Neural progenitor cell (in vitro differentiated cells): ENCODE measurements around the gene GIMAP4.
"Not testable (repeated sequence)": the region's sequence is repeated elsewhere in the genome, so short reads cannot be mapped to it uniquely, and the experiment has no call there.

ENCODE experiments used
- CTCF ChIP-seq: fragments of 200-600 bp; sonication (generic); IDR thresholded peaks from 2 replicates; pipeline ENCODE4 v1.5.1; 2017; ENCODE audit warnings: antibody characterized with exemption, mild to moderate bottlenecking
- EZH2 ChIP-seq: fragments of 200-600 bp; sonication (generic); IDR thresholded peaks from 2 replicates; pipeline ENCODE4 v1.6.1; 2017; ENCODE audit warnings: antibody characterized with exemption, mild to moderate bottlenecking, moderate library complexity
- EZH2phosphoT487 ChIP-seq: fragments of 200-600 bp; sonication (generic); IDR thresholded peaks from 2 replicates; pipeline ENCODE4 v1.6.1; 2017; ENCODE audit warnings: antibody characterized with exemption

DNA sequence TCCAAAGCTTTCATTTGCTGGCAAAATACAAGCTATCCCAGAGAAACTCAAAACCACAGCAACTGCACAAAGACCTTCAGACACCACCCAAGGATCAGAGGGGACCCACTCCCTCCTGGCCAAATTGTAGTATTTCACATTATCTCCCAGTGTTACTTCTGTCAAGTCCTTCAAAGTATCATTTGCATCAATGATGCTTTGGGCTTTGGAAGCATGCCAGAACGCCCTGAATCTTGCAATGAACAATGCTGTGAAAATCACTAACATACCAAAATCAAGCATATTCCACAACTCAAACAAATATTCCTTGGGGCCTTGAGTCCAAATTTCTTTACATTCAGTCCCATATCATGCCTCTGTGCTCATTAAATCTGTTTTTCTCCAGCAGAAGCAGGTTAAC, 47.2 kb downstream of the GIMAP4 start:
- not testable (repeated sequence) for TF ChIP-seq CTCF, EZH2, EZH2phosphoT487
